Measurements from ENCODE around the gene CASP8.

Gene CASP8

DNA sequence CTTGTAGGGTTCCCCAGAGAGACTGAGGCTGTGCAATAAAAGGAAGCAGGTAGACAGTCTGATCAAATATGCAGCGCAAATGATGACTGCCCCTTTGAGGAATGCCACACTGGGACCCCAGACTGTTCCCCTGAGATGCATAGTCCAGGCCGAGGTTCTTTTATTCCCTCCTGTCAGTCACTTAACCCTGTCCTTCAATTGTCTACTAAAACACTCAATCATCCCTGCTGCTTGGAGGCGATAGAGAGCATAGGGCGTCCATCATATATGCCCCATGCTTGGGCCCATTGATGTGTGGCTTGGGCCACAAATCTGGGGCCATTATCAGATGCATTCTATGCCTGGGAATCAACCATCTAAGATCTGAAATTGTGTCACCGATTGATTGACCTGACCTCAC lies 15.5 kb upstream of the CASP8 start:
- no peak for DNase-seq

DNA sequence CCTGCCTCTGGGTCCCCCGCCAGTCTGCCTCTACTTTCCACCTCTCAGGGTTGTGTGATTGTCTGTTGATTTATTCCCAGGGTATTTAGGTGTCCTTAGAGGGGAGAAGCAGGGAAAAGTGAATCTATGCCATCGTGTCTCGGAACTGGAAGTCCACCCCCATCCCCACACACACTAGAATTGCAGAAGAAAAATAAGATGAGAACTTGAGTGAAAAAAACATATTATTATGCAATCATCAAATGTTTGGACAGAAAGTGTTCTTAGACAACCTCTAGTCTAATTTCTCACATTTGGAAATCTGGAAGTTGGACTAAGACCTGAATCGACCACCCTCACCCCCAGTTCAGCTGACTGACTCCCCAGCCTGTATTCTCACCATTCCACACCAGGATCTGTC lies 14.1 kb upstream of the CASP8 start:
- DNase-seq = no peak

DNA sequence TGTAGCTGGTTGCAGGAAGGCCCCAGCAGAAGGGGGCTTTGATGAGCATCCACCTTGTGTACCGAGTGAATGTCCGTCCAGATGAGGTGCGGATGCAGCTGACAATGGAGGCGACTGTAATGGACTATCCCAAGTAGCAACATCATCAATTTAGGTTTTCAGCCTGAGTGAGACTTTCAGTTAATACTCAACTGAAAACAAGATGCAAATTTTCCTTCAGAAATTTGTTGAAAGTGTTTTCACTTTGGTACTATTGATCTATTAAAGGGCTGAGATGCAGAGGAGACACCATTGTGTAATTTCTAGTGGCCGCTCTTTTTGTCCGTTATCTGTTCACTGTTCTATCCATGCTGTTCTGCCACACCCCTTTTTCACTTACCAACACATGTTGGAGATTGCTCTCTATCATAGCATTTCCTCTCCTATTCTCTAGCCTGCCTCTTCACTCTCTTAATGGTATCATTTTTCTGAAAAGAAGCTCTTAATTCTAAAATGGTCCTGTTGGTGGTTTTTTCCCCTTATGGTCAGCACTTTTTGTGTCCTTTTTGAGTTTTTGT lies 12.0 kb upstream of the CASP8 start:
- no peak for DNase-seq

DNA sequence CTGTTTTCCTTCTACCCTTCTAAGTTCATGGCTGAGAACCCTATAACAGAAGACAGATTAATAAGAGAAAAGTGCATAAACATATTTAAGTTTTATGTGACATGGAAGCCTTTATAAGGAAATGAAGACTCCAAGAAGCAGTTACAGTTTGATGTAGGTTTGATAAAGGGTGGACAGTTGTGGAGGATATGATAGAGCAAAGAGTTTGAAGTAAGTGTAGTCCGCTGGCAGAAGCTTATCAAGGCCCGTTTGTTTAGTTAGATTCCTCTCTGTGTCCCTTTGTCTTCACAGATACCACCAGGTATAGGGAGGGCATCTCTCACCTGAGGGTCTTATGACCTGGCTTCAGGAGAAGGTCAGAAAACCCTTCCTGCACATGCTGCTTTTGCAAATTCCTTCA lies 10.4 kb upstream of the CASP8 start:
- DNase-seq = no peak

DNA sequence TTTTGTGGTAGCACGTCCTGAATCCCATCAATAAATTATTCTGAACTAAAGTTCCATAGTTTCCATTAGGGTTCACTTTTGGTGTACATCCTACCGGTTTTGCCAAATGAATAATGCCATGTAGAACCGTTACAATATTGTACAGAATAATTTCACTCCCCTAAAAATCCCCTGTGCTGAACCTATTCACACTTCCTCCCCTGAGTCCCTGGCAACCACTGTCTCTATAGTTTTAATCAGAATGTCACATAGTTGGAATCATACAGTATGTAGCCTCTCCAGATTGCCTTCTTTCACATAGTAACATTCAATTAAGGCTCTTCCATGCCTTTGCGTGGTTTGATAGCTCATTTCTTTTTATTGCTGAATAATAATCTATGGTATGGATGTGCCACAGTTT lies 9.6 kb upstream of the CASP8 start:
- no peak for DNase-seq

DNA sequence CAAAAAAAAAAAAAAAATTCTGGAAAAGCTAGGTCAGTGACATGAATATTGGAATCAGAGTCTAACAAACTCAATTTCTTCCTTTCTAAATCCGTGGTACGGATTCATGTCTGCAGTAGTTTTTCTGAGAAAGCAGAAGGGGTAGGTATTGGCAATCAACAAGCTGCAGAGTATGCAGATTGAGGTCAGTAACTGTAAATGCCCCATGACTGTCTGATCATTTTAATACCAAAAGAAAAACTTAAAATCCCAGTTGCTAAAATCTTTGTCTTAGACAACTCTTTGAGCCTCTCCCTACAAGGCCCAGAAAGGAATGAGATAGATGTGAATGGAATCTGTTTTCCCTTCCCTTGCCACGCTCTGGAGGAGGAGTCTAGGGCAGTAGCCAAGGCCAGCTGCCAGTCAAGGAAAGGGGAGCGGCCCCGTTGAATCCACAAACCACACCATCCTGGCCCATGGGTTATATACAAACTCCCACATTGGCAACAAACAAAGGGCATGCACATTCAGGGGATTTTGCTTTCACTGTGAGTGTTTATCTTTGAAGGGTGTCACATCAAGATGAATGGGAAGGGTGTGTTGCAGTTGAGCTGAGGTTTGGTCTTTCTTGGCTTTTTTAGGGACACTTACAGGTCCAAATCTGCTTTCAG lies 6.1 kb upstream of the CASP8 start:
- no peak for DNase-seq

DNA sequence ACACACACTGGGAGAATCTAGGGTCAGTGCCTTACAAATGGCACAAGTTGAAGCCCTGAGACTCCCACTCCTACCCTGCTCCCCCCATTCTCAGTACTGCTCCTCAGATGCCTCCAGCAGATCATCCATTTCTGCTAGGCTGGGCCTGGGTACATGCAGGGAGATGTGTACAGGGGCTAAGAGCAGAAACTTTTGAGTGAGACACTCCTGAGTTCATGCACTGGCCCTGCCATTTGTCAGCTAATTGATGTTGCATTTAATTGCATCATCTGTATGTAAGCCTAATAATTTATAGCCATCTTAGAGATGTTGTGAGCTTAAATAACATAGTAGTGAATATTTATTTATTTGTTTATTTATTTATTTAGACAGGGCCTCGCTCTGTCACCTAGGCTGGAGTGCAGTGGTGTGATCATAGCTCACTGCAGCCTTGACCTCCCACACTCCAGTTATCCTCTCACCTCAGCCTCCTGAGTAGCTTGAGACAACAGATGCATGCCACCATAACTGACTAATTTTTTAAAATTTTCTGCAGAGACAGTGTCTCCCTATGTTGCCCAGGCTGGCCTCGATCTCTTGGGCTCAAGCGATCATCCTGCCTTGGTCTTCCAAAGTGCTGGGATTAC lies 4.8 kb upstream of the CASP8 start:
- DNase-seq = no peak

DNA sequence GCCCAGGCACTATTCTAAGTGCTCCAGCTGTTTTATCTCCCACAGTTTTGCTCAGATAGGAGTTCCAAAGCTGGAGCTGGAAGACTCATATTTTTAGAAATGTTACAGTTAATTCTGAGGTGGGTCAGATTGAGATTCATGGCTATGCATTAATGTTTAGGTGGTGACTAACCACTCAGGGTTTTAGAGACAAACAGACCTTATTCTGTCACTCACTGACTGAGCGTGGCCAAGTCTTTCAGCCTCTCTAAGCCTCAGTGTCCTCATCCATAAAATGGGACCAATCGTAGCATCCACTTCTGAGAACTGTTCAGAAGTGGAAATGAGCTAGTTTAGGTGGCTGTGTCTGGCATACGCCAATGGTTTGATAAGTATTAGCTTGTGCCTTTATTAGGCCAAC lies 4.3 kb upstream of the CASP8 start:
- DNase-seq = no peak

DNA sequence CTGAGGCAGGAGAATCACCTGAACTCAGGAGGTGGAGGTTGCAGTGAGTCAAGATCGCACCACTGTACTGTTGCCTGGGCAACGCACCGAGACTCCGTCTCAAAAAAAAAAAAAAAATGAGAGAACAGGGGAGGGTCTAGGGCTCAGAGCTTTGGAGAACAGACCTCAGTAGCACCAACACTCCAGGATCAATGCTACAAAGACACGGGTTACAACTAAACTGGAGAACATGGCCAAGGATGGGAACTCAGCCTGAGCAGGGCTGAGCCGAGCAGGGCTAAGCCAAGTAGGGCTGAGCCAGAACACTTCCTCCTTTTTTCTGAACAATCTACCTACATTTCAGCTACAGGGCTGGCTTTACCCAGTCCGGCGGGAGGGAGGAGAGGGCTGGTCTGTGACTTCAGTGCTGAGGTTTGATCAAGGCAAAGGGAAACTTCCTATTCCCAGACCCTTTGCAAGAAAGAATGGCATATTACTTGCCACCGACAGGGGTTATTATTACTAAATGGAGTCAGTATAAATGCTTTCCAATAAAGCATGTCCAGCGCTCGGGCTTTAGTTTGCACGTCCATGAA lies 2.9 kb upstream of the CASP8 start:
- no peak for DNase-seq

DNA sequence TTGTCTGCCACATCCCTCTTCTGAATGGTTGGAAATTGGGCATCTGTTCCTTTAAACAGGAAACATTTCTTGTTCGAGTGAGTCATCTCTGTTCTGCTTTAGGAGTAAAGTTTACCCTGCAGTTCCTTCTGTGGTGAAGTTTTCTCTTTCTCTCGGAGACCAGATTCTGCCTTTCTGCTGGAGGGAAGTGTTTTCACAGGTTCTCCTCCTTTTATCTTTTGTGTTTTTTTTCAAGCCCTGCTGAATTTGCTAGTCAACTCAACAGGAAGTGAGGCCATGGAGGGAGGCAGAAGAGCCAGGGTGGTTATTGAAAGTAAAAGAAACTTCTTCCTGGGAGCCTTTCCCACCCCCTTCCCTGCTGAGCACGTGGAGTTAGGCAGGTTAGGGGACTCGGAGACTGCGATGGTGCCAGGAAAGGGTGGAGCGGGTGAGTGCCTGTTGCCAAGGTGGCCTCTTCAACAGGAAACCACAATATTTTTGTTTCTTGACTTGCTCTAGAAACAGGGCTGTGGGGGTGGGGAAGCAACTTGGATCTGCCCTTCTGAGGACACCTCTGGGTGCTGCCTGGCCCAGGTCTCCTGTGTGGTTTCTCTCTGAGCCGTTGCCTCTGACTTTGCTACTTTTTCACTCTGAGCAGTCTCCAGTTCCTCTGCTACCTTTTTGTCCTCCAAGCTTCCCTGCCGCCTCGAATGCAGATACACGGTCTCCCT lies 2.2 kb upstream of the CASP8 start:
- DNase-seq = peak; percentile 9

DNA sequence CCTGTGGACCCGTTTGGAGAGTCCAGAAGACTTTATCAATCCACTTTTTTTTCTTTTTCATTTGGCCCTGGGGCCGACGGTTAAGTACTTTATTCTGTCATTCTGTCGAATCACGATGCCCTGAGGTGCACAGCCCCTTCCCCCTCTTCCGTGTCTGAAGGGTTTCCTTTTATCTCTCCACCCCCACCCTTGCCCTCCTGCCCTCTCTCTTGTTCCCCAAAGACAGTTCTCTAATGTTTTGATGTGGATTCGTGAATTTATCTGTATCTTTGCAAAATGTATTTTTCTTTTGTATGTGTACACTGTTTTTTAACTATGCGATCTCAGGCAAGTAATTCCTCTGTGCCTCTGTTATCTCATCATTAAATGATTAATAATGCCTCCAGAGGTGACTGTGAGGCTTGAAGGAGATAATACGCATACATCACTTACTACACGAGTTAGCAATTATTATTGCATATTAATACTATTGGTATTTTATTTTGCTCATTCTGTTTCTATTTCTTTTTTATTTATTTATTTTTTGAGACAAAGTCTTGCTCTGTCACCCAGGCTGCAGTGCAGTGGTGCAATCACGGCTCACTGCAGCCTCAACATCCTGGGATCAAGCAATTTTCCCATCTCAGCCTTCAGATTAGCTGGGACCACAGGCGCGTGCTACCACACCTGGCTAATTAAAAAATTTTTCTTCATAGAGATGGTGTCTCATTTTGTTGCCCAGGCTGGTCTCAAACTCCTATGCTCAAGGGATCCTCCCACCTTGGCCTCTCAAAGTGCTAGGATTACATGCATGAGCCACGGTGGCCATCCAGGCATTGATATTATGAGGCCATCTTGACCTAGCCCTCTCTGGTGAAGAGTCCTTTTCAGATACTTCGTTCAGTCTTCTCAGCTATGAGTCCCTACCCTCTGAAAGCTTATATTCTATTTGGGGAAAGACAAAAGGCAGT lies 1.4 kb upstream of the CASP8 start:
- no peak for DNase-seq

DNA sequence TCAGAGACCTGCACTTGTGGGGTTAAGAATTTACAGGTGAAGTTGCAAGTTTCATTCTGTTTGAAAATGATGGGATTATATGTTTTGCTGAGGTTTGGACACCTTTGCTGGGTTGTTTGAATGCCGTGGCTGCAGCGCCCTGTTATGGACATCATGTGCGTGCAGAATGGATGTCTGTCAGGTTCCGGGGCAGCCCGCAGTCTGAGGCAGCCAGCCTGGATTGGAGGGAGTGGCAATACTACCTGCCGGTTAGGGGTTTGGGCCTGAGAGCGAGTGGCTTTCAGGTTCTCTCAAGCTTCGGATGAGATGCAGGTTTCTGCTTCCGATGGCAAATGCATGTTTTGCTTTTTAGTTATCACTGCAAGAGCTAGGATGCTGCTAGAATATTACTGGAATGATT lies 1.1 kb downstream of the CASP8 start:
- no peak for DNase-seq

DNA sequence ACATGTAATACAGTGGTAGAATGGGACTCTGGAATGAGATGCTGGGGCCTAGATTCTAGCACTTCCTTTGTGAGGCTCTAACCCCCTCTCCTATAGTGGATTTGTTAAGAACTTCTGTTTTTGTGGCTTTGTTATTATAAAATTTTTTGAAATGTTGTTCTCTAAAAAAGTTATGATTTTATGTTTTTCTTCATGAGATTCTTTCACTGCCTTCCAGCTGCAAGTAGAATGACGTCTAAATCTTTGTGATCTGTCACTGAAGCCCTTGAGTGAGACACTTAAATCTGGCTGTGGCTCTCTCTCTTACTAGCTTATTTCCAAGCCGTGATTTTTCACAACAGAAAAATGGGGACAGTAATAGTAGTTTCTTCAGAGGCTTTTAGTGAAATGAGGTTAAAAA lies 1.6 kb downstream of the CASP8 start:
- DNase-seq = no peak

DNA sequence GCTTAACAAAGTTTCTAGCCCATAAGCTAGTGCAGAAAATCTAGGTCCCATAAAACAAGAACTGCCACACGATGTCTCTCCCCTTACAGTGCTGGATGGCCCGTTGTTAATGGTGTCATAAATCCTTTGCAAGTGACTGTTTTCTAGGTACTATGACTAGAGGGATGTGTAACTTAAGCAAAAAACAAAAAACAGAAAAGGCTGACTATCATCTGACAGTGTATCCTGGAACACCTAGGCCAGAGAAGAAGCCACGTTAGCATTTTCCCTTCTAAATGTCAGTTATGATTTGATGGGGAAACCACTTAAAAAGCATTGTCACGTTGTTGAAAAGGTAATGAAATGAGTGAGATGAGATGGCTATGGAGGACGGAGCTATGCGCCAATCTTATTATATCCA lies 2.4 kb downstream of the CASP8 start:
- DNase-seq = no peak

DNA sequence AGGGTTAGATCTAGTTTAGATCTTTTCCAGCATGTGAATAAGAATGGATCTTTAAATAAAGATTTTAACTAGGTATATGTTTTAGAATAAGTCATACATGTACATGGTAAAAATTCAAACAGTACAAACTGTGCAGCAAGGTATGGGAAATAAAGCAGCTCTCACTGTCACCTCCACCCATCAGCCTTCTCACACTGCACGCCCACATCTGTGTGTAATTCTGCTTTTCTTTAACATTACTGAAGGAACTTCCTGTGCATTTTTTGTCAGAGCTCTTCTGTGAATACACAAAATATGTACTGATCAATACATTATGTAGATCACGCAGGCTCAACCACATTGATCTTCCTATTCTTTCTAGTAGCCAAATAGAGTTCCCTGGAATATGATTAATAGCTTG lies 3.4 kb downstream of the CASP8 start:
- DNase-seq = no peak

DNA sequence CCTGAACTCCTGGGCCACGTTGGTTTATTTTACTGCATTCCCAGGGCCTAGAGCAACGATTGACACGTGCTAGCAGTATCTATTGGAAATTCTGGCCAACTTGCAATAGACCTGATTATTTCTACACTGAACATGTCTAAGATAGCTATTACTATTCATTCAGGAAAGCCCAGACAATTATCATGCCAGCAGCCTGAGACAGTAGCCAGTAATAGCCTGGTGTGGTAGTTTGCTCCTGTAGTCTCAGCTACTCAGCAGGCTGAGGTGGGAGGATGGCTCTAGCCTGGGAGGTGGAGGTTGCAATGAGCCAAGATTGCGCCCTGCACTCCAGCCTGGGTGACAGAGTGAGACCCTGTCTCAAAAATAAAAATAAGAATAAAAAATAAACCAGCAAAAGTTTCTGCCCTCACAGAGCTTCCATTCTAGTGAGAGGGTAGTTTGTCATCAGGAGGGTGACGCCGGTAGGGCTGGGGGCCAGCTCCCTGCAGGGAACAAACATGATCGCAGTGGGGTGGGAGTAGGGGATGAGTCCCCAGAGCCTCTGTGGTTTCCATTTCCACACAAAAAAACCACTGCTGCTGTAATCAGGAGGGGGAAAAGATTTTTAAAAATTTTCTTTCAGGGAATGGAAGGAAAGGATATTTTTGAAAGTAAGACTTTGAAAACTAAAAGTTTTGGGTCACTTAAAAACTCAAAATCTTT lies 4.3 kb downstream of the CASP8 start:
- DNase-seq = no peak

DNA sequence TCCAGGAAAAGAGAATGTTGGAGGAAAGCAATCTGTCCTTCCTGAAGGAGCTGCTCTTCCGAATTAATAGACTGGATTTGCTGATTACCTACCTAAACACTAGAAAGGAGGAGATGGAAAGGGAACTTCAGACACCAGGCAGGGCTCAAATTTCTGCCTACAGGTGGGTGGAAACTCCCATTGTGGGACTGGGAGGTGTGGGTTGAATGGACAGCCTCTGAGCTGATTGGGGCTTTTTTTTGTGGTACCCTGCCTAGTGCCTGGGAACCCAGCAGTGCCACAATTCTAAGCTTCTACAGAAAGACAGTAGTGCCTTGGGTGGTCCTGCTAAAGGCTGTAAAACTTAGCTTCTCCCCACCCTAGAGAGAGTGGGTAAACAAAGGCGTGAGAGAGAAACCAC lies 6.3 kb downstream of the CASP8 start:
- DNase-seq = no peak

DNA sequence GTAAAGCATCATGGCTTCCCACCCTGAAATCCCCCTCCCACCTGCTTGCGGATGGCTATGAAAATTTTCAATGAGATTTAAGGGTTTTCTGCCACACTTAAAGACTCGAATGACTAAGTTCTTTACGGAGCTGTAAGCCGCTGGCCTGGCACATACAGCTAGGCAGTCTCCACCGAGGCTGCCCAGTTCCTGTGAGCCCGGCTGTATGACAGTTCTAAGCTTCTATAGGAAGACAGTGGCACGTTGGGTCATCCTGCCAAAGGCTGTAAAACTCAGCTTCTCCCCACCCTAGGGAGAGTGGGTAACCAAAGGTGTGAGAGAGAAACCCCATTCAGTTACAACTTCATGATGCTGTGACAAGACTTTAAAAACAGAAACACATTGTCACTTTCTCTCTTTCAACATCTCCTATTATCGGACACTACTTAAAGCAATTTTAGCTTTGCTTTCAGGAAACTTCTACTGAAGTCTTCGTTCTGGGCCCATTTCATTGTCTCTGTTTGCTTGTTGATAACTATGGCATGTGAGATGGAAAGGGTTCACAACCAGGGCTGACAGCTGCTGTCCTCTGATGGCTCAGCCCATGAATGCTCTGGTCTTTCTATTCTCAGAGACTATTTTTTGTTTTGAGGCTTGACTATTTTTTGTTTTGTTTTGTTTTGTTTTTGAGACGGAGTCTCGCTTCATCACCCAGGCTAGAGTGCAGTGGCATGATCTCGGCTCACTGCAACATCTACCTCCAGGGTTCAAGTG lies 7.1 kb downstream of the CASP8 start:
- no peak for DNase-seq

DNA sequence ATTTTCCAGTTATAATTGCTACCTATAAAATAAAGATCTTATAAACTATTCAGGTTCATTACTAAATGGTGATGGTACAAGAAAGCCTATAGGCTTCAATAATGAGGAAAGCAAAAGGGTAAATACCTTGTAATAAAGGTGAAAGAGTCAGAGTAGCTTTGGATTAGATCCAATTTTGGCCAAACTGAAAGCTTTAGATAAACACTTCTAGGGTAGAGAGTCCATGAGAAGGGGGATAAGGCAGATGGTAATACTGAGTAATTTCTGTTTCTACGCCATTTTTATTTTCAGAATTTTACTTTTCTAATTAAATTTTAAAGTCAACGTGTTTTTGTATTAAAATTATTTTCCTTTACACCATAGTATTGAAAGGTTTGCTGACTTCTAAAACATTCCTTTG lies 9.4 kb downstream of the CASP8 start:
- no peak for DNase-seq

DNA sequence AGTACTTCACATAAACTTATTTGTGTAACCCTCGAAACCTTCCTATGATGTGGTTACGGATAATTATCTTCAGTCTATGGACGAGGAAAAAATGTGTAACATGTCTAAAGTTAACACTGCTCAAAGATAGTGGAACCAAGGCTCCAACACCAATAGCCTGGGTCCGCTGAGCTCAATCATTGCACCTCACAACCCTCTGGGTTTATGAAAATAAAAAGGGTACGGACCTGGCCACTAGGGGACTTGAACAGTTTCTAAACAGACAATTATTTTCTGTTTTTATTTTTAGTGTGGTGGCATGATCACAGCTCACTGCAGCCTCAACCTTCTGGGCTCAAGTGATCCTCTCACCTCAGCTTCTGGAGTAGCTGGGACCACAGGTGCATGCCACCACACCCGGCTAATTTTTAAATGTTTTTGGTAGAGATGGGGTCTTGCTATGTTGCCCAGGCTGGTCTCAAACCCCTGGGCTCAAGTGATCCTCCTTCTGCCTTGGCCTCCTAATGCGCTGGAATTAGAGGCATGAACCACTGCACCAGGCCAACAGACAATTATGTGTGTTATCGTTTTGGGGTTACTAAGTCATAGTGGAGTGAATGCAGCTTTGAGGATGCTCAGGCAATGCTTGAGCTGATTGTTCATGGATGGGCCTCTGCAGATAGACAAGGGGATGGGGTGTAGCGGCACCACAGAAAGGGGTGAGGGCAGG lies 10.1 kb downstream of the CASP8 start:
- no peak for DNase-seq

DNA sequence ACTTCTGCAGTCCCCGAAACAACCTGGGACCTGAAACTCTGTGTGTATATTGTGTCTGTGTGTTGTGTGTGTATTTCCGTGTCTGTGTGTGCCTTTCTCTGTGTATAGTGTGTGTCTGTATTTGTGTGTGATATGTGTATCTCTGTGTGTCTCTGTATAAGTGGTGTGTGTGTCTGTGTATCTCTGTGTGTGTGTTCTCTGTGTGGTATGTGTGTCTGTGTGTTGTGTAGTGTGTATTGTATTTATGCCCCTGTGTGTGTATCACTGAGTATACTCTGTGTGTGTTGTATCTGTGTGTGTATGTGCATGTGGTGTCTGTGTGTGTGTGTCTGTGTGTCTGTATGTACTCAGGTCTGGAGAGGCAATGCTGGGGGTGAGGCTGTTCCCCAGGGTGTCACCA lies 11.6 kb downstream of the CASP8 start:
- no peak for DNase-seq

All from midbrain (tissue), 1 donor.